Epidermal melanocyte (primary cell): ENCODE results near the gene C7orf33.
"Not testable (repeated sequence)": the region's sequence is repeated elsewhere in the genome, so short reads cannot be mapped to it uniquely, and the experiment has no call there.

Source experiments
- DNase-seq: peaks from one replicate; pipeline ENCODE4 v3.0.0; 2011; ENCODE audit warnings: low spot score; ENCODE audit not compliant: insufficient read length

The C7orf33 gene

GRCh38 chr7:148580446-148580845 is 10.1 kb upstream of the C7orf33 start:
- no peak for DNase-seq

- no peak for DNase-seq
Observed at GRCh38 chr7:148581624-148582023, 8.9 kb upstream of the C7orf33 start.

GRCh38 chr7:148584154-148584827 is 6.3 kb upstream of the C7orf33 start:
- DNase-seq: no peak

- no peak for DNase-seq
Observed at GRCh38 chr7:148585399-148585798, 5.2 kb upstream of the C7orf33 start.

- no peak for DNase-seq
Observed at GRCh38 chr7:148587076-148587475, 3.5 kb upstream of the C7orf33 start.

GRCh38 chr7:148588168-148588567 is 2.4 kb upstream of the C7orf33 start:
- DNase-seq: no peak

- DNase-seq: no peak
Observed at GRCh38 chr7:148588670-148589131, 1.9 kb upstream of the C7orf33 start.

- no peak for DNase-seq
Observed at GRCh38 chr7:148589640-148590039, 926 bp upstream of the C7orf33 start.

GRCh38 chr7:148596354-148596753 is 5.8 kb downstream of the C7orf33 start:
- DNase-seq: not testable (repeated sequence)

GRCh38 chr7:148598351-148598750 is 7.8 kb downstream of the C7orf33 start:
- DNase-seq: no peak

GRCh38 chr7:148605350-148605749 is 14.8 kb downstream of the C7orf33 start:
- no peak for DNase-seq

- DNase-seq: no peak
Observed at GRCh38 chr7:148607151-148607661, 16.6 kb downstream of the C7orf33 start.

- no peak for DNase-seq
Observed at GRCh38 chr7:148609045-148609725, 18.6 kb downstream of the C7orf33 start.

GRCh38 chr7:148611692-148612091 is 21.1 kb downstream of the C7orf33 start:
- no peak for DNase-seq

- no peak for DNase-seq
Observed at GRCh38 chr7:148615085-148615730, 24.6 kb downstream of the C7orf33 start.

- no peak for DNase-seq
Observed at GRCh38 chr7:148620749-148621359, 30.3 kb downstream of the C7orf33 start.

- DNase-seq: no peak
Observed at GRCh38 chr7:148621563-148621962, 31.0 kb downstream of the C7orf33 start.

GRCh38 chr7:148622887-148623585 is 32.5 kb downstream of the C7orf33 start:
- DNase-seq: no peak

GRCh38 chr7:148623586-148624282 is 33.2 kb downstream of the C7orf33 start:
- peak; percentile 49 for DNase-seq

GRCh38 chr7:148624735-148625134 is 34.2 kb downstream of the C7orf33 start:
- no peak for DNase-seq

GRCh38 chr7:148625342-148625741 is 34.8 kb downstream of the C7orf33 start:
- no peak for DNase-seq
